A549 (cell line): Measurements from ENCODE around the gene ANKRD30A.

ENCODE experiments used
- POLR2A ChIP-seq: IDR thresholded peaks from 2 replicates; pipeline ENCODE4 v1.6.1; 2012; ENCODE audit warnings: mild to moderate bottlenecking, low read length
- RAD21 ChIP-seq, 2 experiments: fragments of >200 bp in 1 of 2; sonication (Bioruptor Twin) in 1 of 2; formaldehyde crosslinking in 1 of 2; IDR thresholded peaks in 1 of 2; conservative IDR thresholded peaks in 1 of 2; 2 replicates in 1 of 2; 3 replicates in 1 of 2; pipeline ENCODE4 v1.6.1; 2012 to 2018; ENCODE audit warnings: inconsistent platforms in 1 of 2
- SMC3 ChIP-seq: fragments of >200 bp; sonication (Bioruptor Twin); formaldehyde crosslinking; IDR thresholded peaks from 3 replicates; pipeline ENCODE4 v1.6.1; 2018; ENCODE audit warnings: inconsistent platforms

- TF ChIP-seq SMC3 (no peak), POLR2A (no peak), RAD21 (conservative IDR thresholded peaks at IDR 0.05 in 1 of 2, IDR thresholded peaks at IDR 0.05 in 1 of 2) (no peak)
Measured at GRCh38 chr10:37275216-37275777, 149.9 kb downstream of the ANKRD30A start.
